HG02981 (cell line): Measurements from ENCODE around the gene ARHGAP22.

Experiments used
- ATAC-seq: cut with Tn5 transposase; IDR thresholded peaks from one replicate; pipeline ENCODE4 v1.9.1; 2021; ENCODE audit warnings: mild to moderate bottlenecking, moderate library complexity; ENCODE audit not compliant: unreplicated experiment

The ARHGAP22 gene

DNA sequence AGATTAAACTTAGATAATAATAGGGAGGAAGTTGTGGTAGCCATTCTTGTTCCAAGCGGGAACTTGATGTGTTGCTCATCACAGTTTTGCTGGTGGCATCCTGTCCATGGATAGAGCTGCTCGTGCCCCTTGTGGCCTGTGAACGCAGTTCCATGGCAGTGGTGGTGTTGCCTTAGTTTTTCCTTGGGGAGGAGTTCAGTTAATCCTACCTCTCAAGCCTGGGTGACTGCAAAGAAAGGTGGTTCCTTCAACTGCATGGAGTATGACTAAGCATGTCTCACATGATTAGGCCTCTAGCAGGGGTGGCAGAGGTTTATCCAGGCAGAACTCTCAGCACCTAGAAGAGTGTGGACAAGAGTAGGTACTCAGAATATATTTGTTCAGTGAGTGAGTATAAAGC is 198.7 kb downstream of the ARHGAP22 start:
- ATAC-seq = no peak

DNA sequence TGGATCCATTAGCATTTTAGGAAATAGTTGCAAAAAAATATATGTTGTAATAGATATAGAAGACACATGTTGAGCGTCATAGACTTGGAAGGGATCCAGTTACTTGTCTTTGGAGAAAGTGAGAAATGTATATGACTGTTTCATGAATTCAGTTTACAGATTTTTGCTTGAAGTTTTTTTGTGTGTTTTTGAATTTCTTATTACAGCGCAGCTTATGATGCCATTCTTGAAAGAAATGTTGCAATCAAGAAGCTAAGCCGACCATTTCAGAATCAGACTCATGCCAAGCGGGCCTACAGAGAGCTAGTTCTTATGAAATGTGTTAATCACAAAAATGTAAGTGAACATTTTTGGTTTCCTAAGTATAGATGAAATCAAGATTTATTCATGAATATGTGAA is 200.2 kb downstream of the ARHGAP22 start:
- no peak for ATAC-seq

DNA sequence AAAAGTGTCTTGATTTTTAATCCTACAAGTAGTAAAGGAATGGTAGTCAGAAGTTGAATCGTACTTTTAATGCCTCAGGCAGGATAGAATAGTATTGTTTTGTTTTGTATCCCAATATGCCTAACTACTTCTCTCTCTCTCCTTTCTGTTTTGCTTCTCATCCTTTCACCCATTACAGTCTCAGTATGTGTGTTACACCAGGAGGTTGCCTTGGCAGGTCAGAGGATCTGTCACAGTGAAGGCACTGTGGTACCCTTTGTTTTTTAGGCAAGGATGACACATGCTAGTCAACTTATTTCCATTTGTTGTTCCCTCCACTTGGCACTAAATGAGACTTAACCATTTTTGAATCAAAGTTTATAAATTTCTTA is 204.0 kb downstream of the ARHGAP22 start:
- ATAC-seq = no peak

DNA sequence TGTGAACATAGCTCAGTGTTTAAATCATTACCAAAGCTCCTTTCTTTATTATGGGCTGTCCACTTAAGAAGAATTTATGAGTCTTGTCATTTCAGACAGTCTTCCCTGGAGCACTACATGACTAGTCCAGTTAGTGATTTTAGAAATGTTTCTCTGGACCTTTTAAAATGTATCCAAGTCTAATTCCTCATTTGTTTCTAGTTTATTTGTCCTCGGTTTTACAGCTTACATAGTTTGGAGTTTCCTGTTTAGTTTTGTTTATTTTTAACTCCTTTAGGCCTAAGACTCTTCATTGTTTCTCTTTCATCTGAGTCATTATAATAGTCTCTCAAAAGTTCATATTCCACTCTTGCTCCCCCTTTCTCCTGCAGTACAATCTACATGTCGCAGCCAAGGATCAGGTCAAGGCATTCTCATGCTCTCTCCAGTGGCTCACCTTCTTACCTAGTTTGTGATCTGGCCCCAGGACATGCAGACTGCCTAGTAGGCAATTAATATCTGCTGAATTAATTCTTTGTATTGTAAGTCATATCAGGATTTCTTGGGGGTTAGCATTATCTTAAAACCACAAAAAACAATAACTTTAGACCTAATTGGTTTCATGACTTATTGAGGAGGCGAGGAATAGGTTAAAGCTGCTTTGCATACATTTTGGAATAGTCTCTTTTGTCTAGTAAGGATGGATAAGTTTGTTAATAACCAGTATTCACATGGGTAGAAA is 204.6 kb downstream of the ARHGAP22 start:
- no peak for ATAC-seq

DNA sequence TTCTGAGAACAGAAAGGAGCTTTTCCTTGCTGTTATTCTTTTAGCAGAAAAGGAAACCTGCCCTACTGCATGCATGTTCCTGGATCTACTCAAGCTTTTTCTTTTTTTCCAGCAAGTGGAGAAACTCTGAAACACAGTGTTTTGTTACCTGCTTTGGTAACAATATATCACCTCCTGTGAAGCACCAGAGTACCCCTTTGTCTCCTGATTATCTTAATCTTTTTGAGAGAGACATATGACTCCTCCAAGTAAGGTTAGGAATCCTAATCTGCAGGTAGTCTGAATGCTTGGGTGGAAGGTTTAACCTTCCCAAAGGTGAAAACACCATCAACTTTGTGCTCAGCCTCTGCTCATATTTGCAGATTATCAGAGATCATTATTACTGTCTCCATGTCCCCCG is 205.3 kb downstream of the ARHGAP22 start:
- ATAC-seq = no peak

DNA sequence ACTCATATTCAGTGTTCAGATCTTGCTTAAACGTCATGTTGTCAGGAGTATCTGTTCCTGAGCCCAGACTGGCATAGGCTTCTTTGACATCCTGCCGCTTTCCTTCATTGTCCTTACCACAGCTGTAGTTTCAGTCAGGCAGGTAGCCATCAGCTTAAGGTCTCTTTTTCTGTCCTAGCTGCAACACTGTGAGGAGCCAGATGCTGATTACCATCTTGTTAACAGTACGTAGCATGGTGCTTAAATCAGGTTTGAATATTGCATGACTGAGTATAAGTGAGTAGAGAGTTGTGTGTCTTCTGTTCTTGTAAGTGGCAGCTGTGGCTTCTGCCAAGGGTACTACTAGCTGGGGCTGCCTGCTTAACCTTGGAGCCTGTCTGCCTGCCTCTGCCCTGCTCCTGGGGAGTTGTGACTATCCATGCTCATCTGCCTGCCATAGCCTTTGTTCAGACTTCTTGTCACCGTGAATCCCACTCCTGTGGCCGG is 205.8 kb downstream of the ARHGAP22 start:
- ATAC-seq = no peak

DNA sequence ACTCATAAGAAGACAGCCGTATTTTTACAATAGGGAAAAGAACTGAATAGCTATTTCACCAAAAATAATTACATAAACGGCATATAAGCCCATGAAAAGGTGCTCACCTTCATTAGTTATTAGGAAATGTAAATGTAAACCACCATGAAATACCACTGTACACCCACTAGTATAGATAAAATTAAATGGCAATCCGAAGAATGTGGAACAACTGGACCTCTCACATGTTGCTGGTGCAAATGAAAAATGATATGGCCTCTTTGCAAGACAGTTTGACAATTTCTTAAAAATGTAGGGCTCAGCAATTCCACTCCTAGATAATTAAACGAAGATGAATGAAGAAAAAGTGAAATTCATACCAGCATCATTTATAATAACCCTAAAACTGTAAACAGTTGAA is 206.6 kb downstream of the ARHGAP22 start:
- no peak for ATAC-seq
